Lower lobe of right lung (tissue), 2 donors: Measurements from ENCODE around the gene ARHGEF1. TPM values are rescaled to one million over a fixed set of nuclear protein-coding genes. Genes with fewer than 3 reads are reported as not detected.
A peak's percentile ranks its signal among the peaks of the same experiment; 100 is the strongest.

Experiments used
- ATAC-seq, 2 donors: fragments of 200-7000 bp; cut with Tn5 transposase; one replicate each; pipeline ENCODE4 v1.9.1; 2020 to 2022; ENCODE audit warnings: mild to moderate bottlenecking in 2 of 2, moderate library complexity in 2 of 2
- DNase-seq: peaks from one replicate; pipeline ENCODE4 v3.0.0-alpha.2; 2020
- H3K27ac ChIP-seq: fragments of 200-600 bp; one replicate; pipeline ENCODE4 v1.8.0; 2022
- H3K27me3 ChIP-seq: fragments of 200-600 bp; one replicate; pipeline ENCODE4 v1.8.0; 2022; ENCODE audit warnings: low read depth
- H3K36me3 ChIP-seq: fragments of 200-600 bp; one replicate; pipeline ENCODE4 v1.8.0; 2022; ENCODE audit warnings: mild to moderate bottlenecking
- H3K4me1 ChIP-seq: fragments of 200-600 bp; one replicate; pipeline ENCODE4 v1.8.0; 2022
- H3K4me3 ChIP-seq: fragments of 200-600 bp; one replicate; pipeline ENCODE4 v1.8.0; 2022; ENCODE audit warnings: mild to moderate bottlenecking
- H3K9me3 ChIP-seq: fragments of 200-600 bp; one replicate; pipeline ENCODE4 v1.8.0; 2022
- CTCF ChIP-seq: fragments of 200-600 bp; IDR thresholded peaks from one replicate; pipeline ENCODE4 v1.8.0; 2022; ENCODE audit warnings: antibody characterized with exemption, mild to moderate bottlenecking
- intact Hi-C: fragments of 100-400 bp; cut with DNase I; formaldehyde crosslinking; loops from one replicate; pipeline ENCODE4 v1.11.0; 2022
- total RNA-seq: library from RNA; stranded (reverse); fragmentation: NEBNext Ultra II Directional; extraction: Animal tissue kit (Norgen Biotek cat#: 25700); gene quantifications from one replicate; pipeline ENCODE4 v1.2.1, GENCODE V29; 2021
- donor health status: DM: no; HTN: yes; CAD: no; lungs with severe emphysema.

Gene ARHGEF1
- total RNA-seq, 1 donor from 2014 or later, result 206 TPM

- intact Hi-C loops, result no loop called here
Measured at GRCh38 chr19:41926028-41926762, 43.2 kb downstream of the ARHGEF1 start.

GRCh38 chr19:41926763-41927496 is 43.9 kb downstream of the ARHGEF1 start:
- intact Hi-C loops, result no loop called here
- Histone ChIP-seq H3K36me3 (no peaks in the 10 kb centered on the region), H3K4me1 (peaks cover 16% of the 10 kb centered on the region), H3K27me3 (peaks cover 93% of the 10 kb centered on the region), H3K9me3 (no peaks in the 10 kb centered on the region), H3K4me3 (no peak overlapping the region), H3K27ac (no peak overlapping the region)
- ATAC-seq (no peak), DNase-seq (no peak)
- no peak for TF ChIP-seq CTCF

More at GRCh38 chr19:41926028-41926762, 43.2 kb downstream of the ARHGEF1 start:
- Histone ChIP-seq H3K9me3 (no peaks in the 10 kb centered on the region), H3K27ac (no peak overlapping the region), H3K4me1 (peaks cover 16% of the 10 kb centered on the region), H3K36me3 (no peaks in the 10 kb centered on the region), H3K4me3 (no peak overlapping the region), H3K27me3 (peaks cover 93% of the 10 kb centered on the region)
- no peak for DNase-seq
- no peak for TF ChIP-seq CTCF
- no peak for ATAC-seq

- intact Hi-C loops, result no loop called here
- Histone ChIP-seq H3K4me1 (peaks cover 16% of the 10 kb centered on the region), H3K27ac (no peak overlapping the region), H3K36me3 (no peaks in the 10 kb centered on the region), H3K9me3 (no peaks in the 10 kb centered on the region), H3K27me3 (peaks cover 91% of the 10 kb centered on the region), H3K4me3 (peak overlapping the region; percentile 54)
- ATAC-seq (peak in 1 of 2 donors; percentile 3), DNase-seq (no peak)
- no peak for TF ChIP-seq CTCF
Measured at GRCh38 chr19:41927497-41928192, 44.7 kb downstream of the ARHGEF1 start.

- peak; percentile 29 to 38 for ATAC-seq
Measured at GRCh38 chr19:41928221-41928683, 45.3 kb downstream of the ARHGEF1 start, which contains the start of gene ERFL. Gene ERFL, minus strand, starts transcription at chr19:41928449. Its CDS starts 15,530 bp downstream, at chr19:41912919.

More at GRCh38 chr19:41928221-41928683, 45.3 kb downstream of the ARHGEF1 start, which contains the start of gene ERFL:
- Histone ChIP-seq H3K27ac (no peak within 1 kb of the TSS), H3K36me3 (no peaks in the 10 kb centered on the region), H3K4me3 (peak within 1 kb of the TSS; percentile 54), H3K4me1 (peaks cover 16% of the 10 kb centered on the region), H3K9me3 (no peaks in the 10 kb centered on the region), H3K27me3 (peaks cover 85% of the 10 kb centered on the region)
- TF ChIP-seq CTCF, result no peak
- intact Hi-C loops, result no loop called here
- DNase-seq, result no peak
